Endothelial cell of umbilical vein (primary cell): ENCODE measurements around the gene CDH22. TPM values are rescaled to one million over a fixed set of nuclear protein-coding genes. Genes with fewer than 3 reads are reported as not detected.

ENCODE experiments used
- BruUV-seq: library from RNA; stranded (reverse); fragments of 400-500 nt; replicated peaks from 2 replicates; lab custom pipeline; 2021; lab: Mats Ljungman, UMichigan
- CTCF ChIA-PET: fragments of 300-600, 350-600 bp; sonication (Branson Sonifier 250); formaldehyde crosslinking; loops from one replicate; lab custom pipeline; 2021; ENCODE audit warnings: antibody characterized with exemption, inconsistent platforms; lab: Charles Lee
- POLR2A ChIA-PET: fragments of 300-600, 350-600 bp; sonication (Branson Sonifier 250); formaldehyde crosslinking; loops from one replicate; lab custom pipeline; 2021; ENCODE audit warnings: antibody characterized with exemption, inconsistent platforms; lab: Charles Lee
- DNase-seq: peaks from one replicate; pipeline ENCODE4 v3.0.0-alpha.2; 2011; ENCODE audit warnings: low read depth, low spot score
- FAIRE-seq: peaks from 2 replicates; lab custom pipeline; 2011; peaks lifted over from hg19 to GRCh38; lab: Jason Lieb, UNC
- H2AFZ ChIP-seq: 2 replicates; pipeline ENCODE4 v1.6.0; 2012; ENCODE audit warnings: low read depth, low read length, control low read depth, inconsistent platforms
- H3K27ac ChIP-seq: 2 replicates; pipeline ENCODE4 v1.5.1; 2011; ENCODE audit warnings: low read depth, mild to moderate bottlenecking, control low read depth, low read length, moderate library complexity; ENCODE audit not compliant: insufficient read depth
- H3K27me3 ChIP-seq, 2 experiments: 2 replicates each; pipeline versions ENCODE4 v1.6.0 to v1.6.1; 2011; ENCODE audit warnings: low read length in 2 of 2, mixed read lengths in 1 of 2; ENCODE audit not compliant: control insufficient read depth in 2 of 2, insufficient read depth in 2 of 2
- H3K36me3 ChIP-seq, 2 experiments: 2 replicates in 1 of 2; 3 replicates in 1 of 2; pipeline ENCODE4 v1.5.1; 2011; ENCODE audit warnings: low read length in 2 of 2, mild to moderate bottlenecking in 1 of 2, moderate library complexity in 1 of 2; ENCODE audit not compliant: control insufficient read depth in 2 of 2, insufficient read depth in 2 of 2; ENCODE audit errors: extremely low read depth in 1 of 2
- H3K4me1 ChIP-seq: 3 replicates; pipeline ENCODE4 v1.5.1; 2011; ENCODE audit warnings: mild to moderate bottlenecking, low read length; ENCODE audit not compliant: control insufficient read depth, insufficient read depth; ENCODE audit errors: extremely low read depth
- H3K4me2 ChIP-seq: 2 replicates; pipeline ENCODE4 v1.6.1; 2011; ENCODE audit warnings: low read length, control low read depth, mixed read lengths; ENCODE audit not compliant: insufficient read depth
- H3K4me3 ChIP-seq, 3 experiments: fragments of 200-600 bp in 1 of 3; sonication (generic), shearing (Covaris generic) in 1 of 3; replicated peaks in 1 of 3; 2 replicates each; pipeline ENCODE4 v1.5.1; 2011 to 2016; ENCODE audit warnings: control low read depth in 3 of 3, low read length in 3 of 3, mild to moderate bottlenecking in 2 of 3, inconsistent platforms in 1 of 3, low read depth in 1 of 3, moderate library complexity in 1 of 3; ENCODE audit not compliant: insufficient read depth in 1 of 3
- H3K79me2 ChIP-seq: 2 replicates; pipeline ENCODE4 v1.6.0; 2012; ENCODE audit warnings: low read length, inconsistent platforms; ENCODE audit not compliant: control insufficient read depth, insufficient read depth
- H3K9ac ChIP-seq: replicated peaks from 2 replicates; pipeline ENCODE3; 2011; ENCODE audit warnings: low read length, control low read depth; ENCODE audit not compliant: insufficient read depth; ENCODE audit errors: extremely low read depth
- H3K9me1 ChIP-seq: replicated peaks from 3 replicates; pipeline ENCODE4 v1.6.0; 2011; ENCODE audit warnings: mild to moderate bottlenecking, low read length; ENCODE audit not compliant: control insufficient read depth, insufficient read depth; ENCODE audit errors: extremely low read depth
- H3K9me3 ChIP-seq: replicated peaks from 2 replicates; pipeline ENCODE4 v1.5.1; 2012; ENCODE audit warnings: low read length, inconsistent platforms; ENCODE audit not compliant: control insufficient read depth, insufficient read depth
- H4K20me1 ChIP-seq: replicated peaks from 2 replicates; pipeline ENCODE3; 2011; ENCODE audit warnings: mild to moderate bottlenecking, low read length; ENCODE audit not compliant: control insufficient read depth, insufficient read depth; ENCODE audit errors: extremely low read depth
- EZH2 ChIP-seq: IDR thresholded peaks from 2 replicates; pipeline ENCODE4 v1.6.1; 2012; ENCODE audit warnings: borderline replicate concordance, low read depth, mild to moderate bottlenecking, moderate library complexity, low read length, inconsistent platforms; ENCODE audit not compliant: severe bottlenecking
- FOS ChIP-seq: IDR thresholded peaks from 2 replicates; pipeline ENCODE4 v1.6.1; 2011; ENCODE audit warnings: mild to moderate bottlenecking, low read length, moderate library complexity, borderline replicate concordance; ENCODE audit not compliant: insufficient read depth
- GATA2 ChIP-seq: IDR thresholded peaks from 2 replicates; pipeline ENCODE4 v1.7.0; 2011; ENCODE audit warnings: low read depth, mild to moderate bottlenecking, moderate library complexity, mixed read lengths, low read length; ENCODE audit not compliant: insufficient read length, insufficient read depth
- JUN ChIP-seq: IDR thresholded peaks from 2 replicates; pipeline ENCODE4 v1.6.1; 2011; ENCODE audit warnings: borderline replicate concordance, low read depth; ENCODE audit not compliant: insufficient read length, insufficient read depth
- MYC ChIP-seq: IDR thresholded peaks from one replicate; pipeline ENCODE4 v1.6.1; 2011; ENCODE audit warnings: mild to moderate bottlenecking, low read depth, low read length
- POLR2A ChIP-seq: IDR thresholded peaks from 2 replicates; pipeline ENCODE4 v1.6.1; 2012; ENCODE audit warnings: low read depth, mild to moderate bottlenecking, control low read depth, low read length
- POLR2AphosphoS5 ChIP-seq: IDR thresholded peaks from 2 replicates; pipeline ENCODE4 v1.6.1; 2012; ENCODE audit warnings: low read depth, mild to moderate bottlenecking, control low read depth, low read length, moderate library complexity; ENCODE audit not compliant: insufficient read depth
- dilution Hi-C: fragments of 300-500 bp; cut with MboI; formaldehyde crosslinking; loops from one replicate; pipeline ENCODE4 v1.15.0; 2019; ENCODE audit warnings: low sequenced_read_pairs; ENCODE audit not compliant: extremely low pct_ligation_motif_present
- intact Hi-C: fragments of 100-400 bp; cut with micrococcal nuclease; formaldehyde crosslinking; loops from one replicate; pipeline ENCODE4 v1.10.0; 2022
- polyA plus RNA-seq, 4 experiments: library from polyadenylated mRNA; depleted of rRNA in 3 of 4; stranded (reverse) in 3 of 4; unstranded in 1 of 4; fragments of >200 nt; gene quantifications; 2 replicates each; pipeline versions ENCODE4 v1.2.1 to v1.2.3, GENCODE V29; 2011 to 2012; ENCODE audit warnings: missing spikeins in 1 of 4
- total RNA-seq: library from RNA; stranded (reverse); gene quantifications from 2 replicates; pipeline ENCODE4 v1.2.3, GENCODE V29; 2021
- TF ChIP-seq, protein P1 (sequence below): IDR thresholded peaks from 2 replicates; pipeline ENCODE4 v1.6.1; 2011; ENCODE audit not compliant: insufficient read depth, insufficient read length
- TF ChIP-seq, protein P2 (sequence below), 2 donors: IDR thresholded peaks; 1 replicate in 1 of 2; 2 replicates in 1 of 2; pipeline ENCODE4 v1.5.1; 2011; ENCODE audit warnings: low read length in 2 of 2, mild to moderate bottlenecking in 2 of 2, moderate library complexity in 2 of 2, control low read depth in 1 of 2, inconsistent platforms in 1 of 2, low read depth in 1 of 2; ENCODE audit not compliant: insufficient read depth in 1 of 2; ENCODE audit errors: extremely low read depth in 1 of 2

The CDH22 gene
- total and polyA plus RNA-seq, 2 donors (not counting 3 experiments of a cell fraction or from before 2014, with no cell fraction given), result not detected

DNA sequence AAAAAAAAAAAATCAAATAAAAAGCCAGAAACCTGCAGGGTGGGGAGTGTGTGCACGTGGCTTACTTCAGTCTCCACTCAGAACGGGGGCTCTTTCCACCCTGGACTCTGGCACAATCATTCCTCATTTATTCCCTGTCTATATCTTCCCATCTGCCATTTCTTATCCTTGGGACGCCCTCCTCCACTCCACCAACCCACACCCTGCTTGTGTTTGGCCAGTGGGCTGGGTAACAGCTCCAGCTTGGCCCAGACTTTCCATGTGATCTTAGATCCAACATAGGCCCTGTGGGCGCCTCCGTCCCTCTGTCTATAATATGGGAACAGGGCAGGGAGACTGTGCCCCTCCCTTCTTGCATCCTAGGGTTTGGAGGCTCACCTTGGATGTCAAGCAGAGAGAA is 122.1 kb downstream of the CDH22 start:
- H3K27me3 ChIP-seq, result no peaks in the 10 kb centered on the region
- intact Hi-C loops, result no loop called here
- no peaks in the 10 kb centered on the region for H3K79me2 ChIP-seq
- TF ChIP-seq POLR2A (no peak), GATA2 (no peak), MYC (no peak)
- TF ChIP-seq, protein P1, sequence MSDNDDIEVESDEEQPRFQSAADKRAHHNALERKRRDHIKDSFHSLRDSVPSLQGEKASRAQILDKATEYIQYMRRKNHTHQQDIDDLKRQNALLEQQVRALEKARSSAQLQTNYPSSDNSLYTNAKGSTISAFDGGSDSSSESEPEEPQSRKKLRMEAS, result no peak
- H3K27ac ChIP-seq, result no peak overlapping the region
- no peaks in the 10 kb centered on the region for H4K20me1 ChIP-seq
- H3K36me3 ChIP-seq, result no peaks in the 10 kb centered on the region
- H2AFZ ChIP-seq, result no peak overlapping the region
- no TSS peak for BruUV-seq
- H3K4me1 ChIP-seq, result no peaks in the 10 kb centered on the region
- no peaks in the 10 kb centered on the region for H3K9me3 ChIP-seq
- H3K4me2 ChIP-seq, result no peak overlapping the region
- no peaks in the 10 kb centered on the region for H3K9me1 ChIP-seq
- no peak overlapping the region for H3K4me3 ChIP-seq
- FAIRE-seq (no peak), DNase-seq (no peak)
- dilution Hi-C loops, result no loop called here
- no peak overlapping the region for H3K9ac ChIP-seq
- CTCF ChIA-PET, result interaction anchor here (0.7 to 1.0 kb wide), 2 partner anchors 58 to 162 kb away, joined by 3 read pairs; no protein-coding TSS in a partner anchor
- POLR2A ChIA-PET, result no interaction called here

DNA sequence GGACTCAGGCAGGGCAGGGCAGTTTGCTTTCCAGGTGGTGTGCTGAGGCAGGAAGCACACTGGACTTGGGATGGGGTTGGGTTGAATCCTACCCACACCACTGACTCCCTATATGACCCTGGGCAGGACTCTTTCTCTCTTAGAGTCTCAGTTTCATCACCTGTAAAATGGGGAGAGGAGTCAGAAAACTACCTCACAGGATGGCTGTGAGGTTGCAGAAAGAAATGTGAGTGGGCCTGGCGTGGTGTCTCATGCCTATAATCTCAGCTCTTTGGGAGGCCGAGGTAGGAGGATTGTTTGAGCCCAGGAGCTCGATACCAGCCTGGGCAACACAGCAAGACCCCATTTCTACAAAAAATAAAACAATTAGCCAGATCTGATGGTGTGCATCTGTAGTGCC is 122.9 kb downstream of the CDH22 start:
- BruUV-seq, result no TSS peak
- Histone ChIP-seq H3K9me3 (no peaks in the 10 kb centered on the region), H3K27me3 (no peaks in the 10 kb centered on the region), H3K4me2 (no peak overlapping the region), H3K27ac (no peak overlapping the region), H3K9me1 (no peaks in the 10 kb centered on the region), H3K4me1 (no peaks in the 10 kb centered on the region), H4K20me1 (no peaks in the 10 kb centered on the region), H3K79me2 (no peaks in the 10 kb centered on the region), H3K36me3 (no peaks in the 10 kb centered on the region), H2AFZ (no peak overlapping the region), H3K4me3 (no peak overlapping the region), H3K9ac (no peak overlapping the region)
- CTCF ChIA-PET, result interaction anchor here (0.7 to 1.0 kb wide), 2 partner anchors 57 to 161 kb away, joined by 3 read pairs; no protein-coding TSS in a partner anchor
- dilution Hi-C loops (no loop called here), intact Hi-C loops (no loop called here)
- no peak for FAIRE-seq
- DNase-seq, result no peak
- POLR2A ChIA-PET, result no interaction called here
- TF ChIP-seq EZH2 (no peak), GATA2 (no peak), POLR2AphosphoS5 (no peak), MYC (no peak), POLR2A (no peak), JUN (no peak), FOS (no peak)
- TF ChIP-seq, protein P1, result no peak
- TF ChIP-seq, protein P2, sequence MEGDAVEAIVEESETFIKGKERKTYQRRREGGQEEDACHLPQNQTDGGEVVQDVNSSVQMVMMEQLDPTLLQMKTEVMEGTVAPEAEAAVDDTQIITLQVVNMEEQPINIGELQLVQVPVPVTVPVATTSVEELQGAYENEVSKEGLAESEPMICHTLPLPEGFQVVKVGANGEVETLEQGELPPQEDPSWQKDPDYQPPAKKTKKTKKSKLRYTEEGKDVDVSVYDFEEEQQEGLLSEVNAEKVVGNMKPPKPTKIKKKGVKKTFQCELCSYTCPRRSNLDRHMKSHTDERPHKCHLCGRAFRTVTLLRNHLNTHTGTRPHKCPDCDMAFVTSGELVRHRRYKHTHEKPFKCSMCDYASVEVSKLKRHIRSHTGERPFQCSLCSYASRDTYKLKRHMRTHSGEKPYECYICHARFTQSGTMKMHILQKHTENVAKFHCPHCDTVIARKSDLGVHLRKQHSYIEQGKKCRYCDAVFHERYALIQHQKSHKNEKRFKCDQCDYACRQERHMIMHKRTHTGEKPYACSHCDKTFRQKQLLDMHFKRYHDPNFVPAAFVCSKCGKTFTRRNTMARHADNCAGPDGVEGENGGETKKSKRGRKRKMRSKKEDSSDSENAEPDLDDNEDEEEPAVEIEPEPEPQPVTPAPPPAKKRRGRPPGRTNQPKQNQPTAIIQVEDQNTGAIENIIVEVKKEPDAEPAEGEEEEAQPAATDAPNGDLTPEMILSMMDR (IDR thresholded peaks at IDR 0.05; ENCODE audit: extremely low read depth in 1 of 2, insufficient read depth in 1 of 2, low read depth in 1 of 2, low read length in 2 of 2), result no peak
